SW 1271 (cell line): ENCODE measurements around the gene TNFAIP8L1.
"Not testable (repeated sequence)": the region's sequence is repeated elsewhere in the genome, so short reads cannot be mapped to it uniquely, and the experiment has no call there.

Experiments
- DNase-seq, 2 experiments: peaks; one replicate each; lab custom pipeline; 2025; lab: John Stamatoyannopoulos, UW

The TNFAIP8L1 gene

GRCh38 chr19:4638828-4639530 is at the start of gene TNFAIP8L1:
TNFAIP8L1 (plus strand) TSS chr19:4639516; CDS start chr19:4651870, 12,354 bp downstream.
- peak; percentile 75 to 90 for DNase-seq

- no peak for DNase-seq
Measured at GRCh38 chr19:4589579-4590410, 49.5 kb upstream of the TNFAIP8L1 start.

- no peak for DNase-seq
Measured at GRCh38 chr19:4590559-4590958, 48.8 kb upstream of the TNFAIP8L1 start.

- DNase-seq = no peak
Measured at GRCh38 chr19:4591320-4591719, 48.0 kb upstream of the TNFAIP8L1 start.

GRCh38 chr19:4592445-4592844 is 46.9 kb upstream of the TNFAIP8L1 start:
- DNase-seq = no peak

- no peak for DNase-seq
Measured at GRCh38 chr19:4593409-4593851, 45.9 kb upstream of the TNFAIP8L1 start.

- DNase-seq = no peak
Measured at GRCh38 chr19:4594201-4594600, 45.1 kb upstream of the TNFAIP8L1 start.

GRCh38 chr19:4595158-4595557 is 44.2 kb upstream of the TNFAIP8L1 start:
- not testable (repeated sequence) for DNase-seq

GRCh38 chr19:4596033-4596904 is 43.0 kb upstream of the TNFAIP8L1 start:
- DNase-seq = no peak

- no peak for DNase-seq
Measured at GRCh38 chr19:4597278-4597974, 41.9 kb upstream of the TNFAIP8L1 start.

- peak in 1 of 2 experiments; percentile 47 for DNase-seq
Measured at GRCh38 chr19:4597975-4598671, 41.2 kb upstream of the TNFAIP8L1 start.

GRCh38 chr19:4598712-4599111 is 40.6 kb upstream of the TNFAIP8L1 start:
- no peak for DNase-seq

GRCh38 chr19:4600082-4600481 is 39.2 kb upstream of the TNFAIP8L1 start:
- DNase-seq = no peak

- no peak for DNase-seq
Measured at GRCh38 chr19:4600893-4601292, 38.4 kb upstream of the TNFAIP8L1 start.

GRCh38 chr19:4602173-4602788 is 37.0 kb upstream of the TNFAIP8L1 start:
- no peak for DNase-seq

GRCh38 chr19:4602915-4603314 is 36.4 kb upstream of the TNFAIP8L1 start:
- DNase-seq = no peak

- no peak for DNase-seq
Measured at GRCh38 chr19:4604912-4605311, 34.4 kb upstream of the TNFAIP8L1 start.

GRCh38 chr19:4606181-4606580 is 33.1 kb upstream of the TNFAIP8L1 start:
- DNase-seq = no peak

- no peak for DNase-seq
Measured at GRCh38 chr19:4606921-4607678, 32.2 kb upstream of the TNFAIP8L1 start.
